ENCODE results near the gene GPRC5B. TPM values are rescaled to one million over a fixed set of nuclear protein-coding genes. Genes with fewer than 3 reads are reported as not detected.

Gene GPRC5B
- 37.1 and 43.6 TPM in 2 replicates for total RNA-seq (2014; rRNA removed; shearing (Covaris generic); ENCODE audit: low replicate concordance)

- in situ Hi-C loops (cut with HindIII; ENCODE audit: low pct_unique_long_range_greater_than_20kb, low sequenced_read_pairs) = no loop called here
- DNase-seq (ENCODE audit: low read depth) = peak; percentile 50
These were observed at the start of gene GPRC5B for GRCh38 chr16:19884611-19885450. GPRC5B (minus strand) TSS chr16:19884848; CDS start chr16:19872845, 12,003 bp downstream.

- in situ Hi-C loops (cut with HindIII; ENCODE audit: low pct_unique_long_range_greater_than_20kb, low sequenced_read_pairs) = no loop called here
- no peak for DNase-seq (ENCODE audit: low read depth)
These were observed 49.1 kb upstream of the GPRC5B start for GRCh38 chr16:19933740-19934139.

GRCh38 chr16:19929062-19929511 is 44.4 kb upstream of the GPRC5B start:
- DNase-seq (ENCODE audit: low read depth) = no peak
- in situ Hi-C loops (cut with HindIII; ENCODE audit: low pct_unique_long_range_greater_than_20kb, low sequenced_read_pairs) = no loop called here

- no peak for DNase-seq (ENCODE audit: low read depth)
- in situ Hi-C loops (cut with HindIII; ENCODE audit: low pct_unique_long_range_greater_than_20kb, low sequenced_read_pairs) = no loop called here
These were observed 43.8 kb upstream of the GPRC5B start for GRCh38 chr16:19928432-19928831.

- in situ Hi-C loops (cut with HindIII; ENCODE audit: low pct_unique_long_range_greater_than_20kb, low sequenced_read_pairs) = no loop called here
- peak; percentile 36 for DNase-seq (ENCODE audit: low read depth)
These were observed 42.1 kb upstream of the GPRC5B start for GRCh38 chr16:19926449-19927390.

- in situ Hi-C loops (cut with HindIII; ENCODE audit: low pct_unique_long_range_greater_than_20kb, low sequenced_read_pairs) = no loop called here
- DNase-seq (ENCODE audit: low read depth) = no peak
These were observed 38.7 kb upstream of the GPRC5B start for GRCh38 chr16:19923396-19923795.

- in situ Hi-C loops (cut with HindIII; ENCODE audit: low pct_unique_long_range_greater_than_20kb, low sequenced_read_pairs) = no loop called here
- no peak for DNase-seq (ENCODE audit: low read depth)
These were observed 34.5 kb upstream of the GPRC5B start for GRCh38 chr16:19919142-19919541.

GRCh38 chr16:19916064-19916463 is 31.4 kb upstream of the GPRC5B start:
- in situ Hi-C loops (cut with HindIII; ENCODE audit: low pct_unique_long_range_greater_than_20kb, low sequenced_read_pairs) = no loop called here
- DNase-seq (ENCODE audit: low read depth) = no peak

GRCh38 chr16:19914877-19915276 is 30.2 kb upstream of the GPRC5B start:
- in situ Hi-C loops (cut with HindIII; ENCODE audit: low pct_unique_long_range_greater_than_20kb, low sequenced_read_pairs) = no loop called here
- no peak for DNase-seq (ENCODE audit: low read depth)

- in situ Hi-C loops (cut with HindIII; ENCODE audit: low pct_unique_long_range_greater_than_20kb, low sequenced_read_pairs) = no loop called here
- no peak for DNase-seq (ENCODE audit: low read depth)
These were observed 28.6 kb upstream of the GPRC5B start for GRCh38 chr16:19913340-19913645.

GRCh38 chr16:19912455-19913339 is 28.0 kb upstream of the GPRC5B start:
- in situ Hi-C loops (cut with HindIII; ENCODE audit: low pct_unique_long_range_greater_than_20kb, low sequenced_read_pairs) = no loop called here
- peak; percentile 29 for DNase-seq (ENCODE audit: low read depth)

- no peak for DNase-seq (ENCODE audit: low read depth)
- in situ Hi-C loops (cut with HindIII; ENCODE audit: low pct_unique_long_range_greater_than_20kb, low sequenced_read_pairs) = no loop called here
These were observed 27.3 kb upstream of the GPRC5B start for GRCh38 chr16:19911747-19912454.

- in situ Hi-C loops (cut with HindIII; ENCODE audit: low pct_unique_long_range_greater_than_20kb, low sequenced_read_pairs) = no loop called here
- DNase-seq (ENCODE audit: low read depth) = no peak
These were observed 26.6 kb upstream of the GPRC5B start for GRCh38 chr16:19911204-19911603.

GRCh38 chr16:19909750-19910322 is 25.2 kb upstream of the GPRC5B start:
- no peak for DNase-seq (ENCODE audit: low read depth)
- in situ Hi-C loops (cut with HindIII; ENCODE audit: low pct_unique_long_range_greater_than_20kb, low sequenced_read_pairs) = no loop called here

- in situ Hi-C loops (cut with HindIII; ENCODE audit: low pct_unique_long_range_greater_than_20kb, low sequenced_read_pairs) = no loop called here
- no peak for DNase-seq (ENCODE audit: low read depth)
These were observed 24.3 kb upstream of the GPRC5B start for GRCh38 chr16:19908921-19909320.

- peak; percentile 61 for DNase-seq (ENCODE audit: low read depth)
- in situ Hi-C loops (cut with HindIII; ENCODE audit: low pct_unique_long_range_greater_than_20kb, low sequenced_read_pairs) = no loop called here
These were observed 22.7 kb upstream of the GPRC5B start for GRCh38 chr16:19907161-19907992.

- DNase-seq (ENCODE audit: low read depth) = no peak
- in situ Hi-C loops (cut with HindIII; ENCODE audit: low pct_unique_long_range_greater_than_20kb, low sequenced_read_pairs) = no loop called here
These were observed 16.5 kb upstream of the GPRC5B start for GRCh38 chr16:19901164-19901563.
